ENCODE data around the gene RBM39.

GRCh38 chr20:35695245-35695749 lies 46.8 kb downstream of the RBM39 start:
- TF ChIP-seq ZSCAN29 (IDR thresholded peaks at IDR 0.05) (no peak), EZH2 (IDR thresholded peaks at IDR 0.05; ENCODE audit: borderline replicate concordance, control insufficient read depth, low read depth, low read length) (no peak), FOXM1 (IDR thresholded peaks at IDR 0.05; ENCODE audit: low read depth, low read length) (no peak), ZBED1 (IDR thresholded peaks at IDR 0.05; ENCODE audit: borderline replicate concordance) (no peak), CREM (IDR thresholded peaks at IDR 0.05; ENCODE audit: low read depth) (no peak)

Data from GM12878 (cell line).